Erythroblast (primary cell): ENCODE measurements around the gene TOB2.
A peak's percentile ranks its signal among the peaks of the same experiment; 100 is the strongest.
"Not testable (repeated sequence)": the region's sequence is repeated elsewhere in the genome, so short reads cannot be mapped to it uniquely, and the experiment has no call there.

Source experiments
- DNase-seq, 2 experiments: peaks; one replicate each; lab custom pipeline; 2025; lab: John Stamatoyannopoulos, UW
- GATA1 ChIP-seq: IDR thresholded peaks from 2 replicates; pipeline ENCODE4 v1.6.1; 2011; ENCODE audit warnings: low read depth, mild to moderate bottlenecking, control low read depth, low read length, moderate library complexity
- POLR2A ChIP-seq: IDR thresholded peaks from 2 replicates; pipeline ENCODE4 v1.6.1; 2011; ENCODE audit warnings: mild to moderate bottlenecking, low read length

The TOB2 gene

DNA sequence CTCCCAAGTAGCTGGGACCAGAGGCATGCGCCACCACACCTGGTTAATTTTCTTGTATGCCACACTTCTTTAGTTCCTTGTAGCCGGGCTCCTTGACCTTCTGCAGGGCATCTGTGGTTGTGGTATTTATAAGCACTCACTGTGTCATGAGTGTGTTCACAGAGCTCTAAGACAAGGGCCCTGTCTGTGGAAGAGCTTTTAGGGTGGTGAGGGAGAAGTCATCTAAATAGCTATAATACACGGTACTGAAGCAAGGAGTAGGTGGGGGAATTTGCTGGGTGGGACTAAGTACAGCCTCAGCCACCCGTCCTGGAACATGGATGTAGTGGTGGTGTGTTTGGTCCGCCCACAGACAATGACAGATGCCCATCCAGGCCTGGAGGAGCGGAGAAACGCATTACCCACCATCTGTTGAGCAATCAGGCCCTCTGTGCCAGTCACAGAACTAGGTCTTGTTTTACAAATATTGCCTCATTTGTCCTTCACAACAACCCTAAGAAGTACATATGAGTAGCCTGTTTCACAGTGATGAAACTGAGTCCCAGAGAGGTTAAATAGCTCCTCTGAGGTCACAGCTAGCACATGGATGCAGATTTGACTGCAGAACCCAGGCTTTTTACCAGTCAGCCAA, 32.4 kb upstream of the TOB2 start:
- TF ChIP-seq POLR2A = no peak
- no peak for TF ChIP-seq GATA1
- no peak for DNase-seq

DNA sequence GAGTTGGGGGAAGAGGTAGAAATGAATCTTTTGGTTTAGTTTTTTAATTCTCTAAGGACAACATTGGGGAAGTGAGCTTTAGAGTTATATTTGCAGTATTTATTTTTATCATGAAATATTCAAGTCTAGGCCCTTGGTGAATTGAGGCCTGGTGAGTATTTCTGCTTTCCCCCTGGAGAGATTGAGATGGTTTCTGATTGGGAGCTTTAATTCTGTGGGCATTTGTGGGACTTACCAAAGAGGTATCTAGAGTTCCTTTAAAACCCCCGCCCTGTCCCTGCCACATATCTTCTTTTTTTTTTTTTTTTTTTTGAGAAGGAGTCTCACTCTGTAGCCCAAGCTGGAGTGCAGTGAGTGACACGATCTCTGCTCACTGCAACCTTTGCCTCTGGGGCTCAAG, 31.9 kb upstream of the TOB2 start:
- no peak for DNase-seq

DNA sequence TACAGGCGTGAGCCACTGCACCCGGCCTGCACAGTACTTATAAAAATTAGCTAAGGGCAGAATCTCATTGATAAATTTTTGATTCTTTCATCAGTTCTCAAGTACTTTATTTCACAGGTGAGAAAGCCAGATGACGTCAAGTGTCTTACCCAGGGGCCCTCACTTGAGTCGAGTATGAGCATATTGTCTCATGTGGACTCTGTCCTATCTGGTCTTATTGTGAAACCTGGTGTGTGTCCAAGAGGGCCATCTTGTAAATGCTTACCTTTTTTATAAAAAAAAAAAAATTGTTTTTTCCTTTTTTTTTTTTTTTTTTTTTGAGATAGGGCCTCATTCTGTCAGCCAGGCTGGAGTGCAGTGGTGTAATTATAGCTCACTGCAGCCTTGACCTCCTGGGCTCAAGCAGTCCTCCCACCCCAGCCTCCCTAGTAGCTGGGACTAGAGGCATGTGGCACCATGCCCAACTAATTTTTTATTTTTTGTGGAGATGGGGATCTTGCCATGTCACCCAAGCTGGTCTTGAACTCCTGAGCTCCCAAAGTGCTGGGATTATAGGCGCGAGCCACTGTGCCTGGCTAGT, 28.4 kb upstream of the TOB2 start:
- no peak for DNase-seq
- TF ChIP-seq GATA1 = no peak
- TF ChIP-seq POLR2A = no peak

More for the DNA sequence above, 31.9 kb upstream of the TOB2 start:
- TF ChIP-seq GATA1 (no peak), POLR2A (no peak)

DNA sequence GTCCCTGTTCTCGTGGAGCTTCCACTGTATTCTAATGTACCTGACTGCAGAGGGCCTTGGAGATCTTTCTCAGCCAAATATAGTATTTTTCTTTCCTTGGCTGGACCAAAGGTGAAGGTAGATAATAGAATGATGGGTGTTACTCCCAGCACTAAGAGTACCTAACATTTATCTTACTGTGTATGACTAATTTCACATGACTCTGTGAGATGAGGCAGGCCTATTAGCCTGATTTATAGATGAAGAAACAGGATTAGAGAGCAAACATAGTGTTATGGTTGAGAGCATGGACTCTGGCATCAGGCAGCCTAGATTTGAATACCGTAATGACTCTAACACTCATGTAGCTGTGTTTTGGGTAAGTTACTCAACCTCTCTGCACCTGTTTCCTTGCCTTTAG, 25.0 kb upstream of the TOB2 start:
- no peak for TF ChIP-seq GATA1
- no peak for TF ChIP-seq POLR2A
- no peak for DNase-seq

DNA sequence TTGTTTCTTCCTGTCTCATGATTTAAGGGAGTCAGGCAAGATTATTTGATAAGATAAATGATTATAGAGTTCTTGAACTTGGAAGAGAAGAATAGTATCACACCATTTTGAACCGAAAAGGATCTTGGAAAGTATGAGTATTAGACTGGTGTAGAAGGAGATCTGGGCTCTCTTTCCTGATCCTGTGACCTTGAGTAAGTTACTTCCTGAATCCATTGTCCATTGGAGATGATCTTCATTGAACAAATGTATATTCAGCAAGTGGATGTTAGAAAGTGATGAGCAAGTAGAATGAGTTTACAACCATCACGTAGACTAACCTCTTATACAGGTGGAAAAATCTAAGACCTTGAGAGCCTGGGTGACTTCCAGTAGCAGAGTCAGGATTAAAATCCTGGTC, 24.3 kb upstream of the TOB2 start:
- TF ChIP-seq GATA1 (no peak), POLR2A (no peak)
- DNase-seq = no peak

DNA sequence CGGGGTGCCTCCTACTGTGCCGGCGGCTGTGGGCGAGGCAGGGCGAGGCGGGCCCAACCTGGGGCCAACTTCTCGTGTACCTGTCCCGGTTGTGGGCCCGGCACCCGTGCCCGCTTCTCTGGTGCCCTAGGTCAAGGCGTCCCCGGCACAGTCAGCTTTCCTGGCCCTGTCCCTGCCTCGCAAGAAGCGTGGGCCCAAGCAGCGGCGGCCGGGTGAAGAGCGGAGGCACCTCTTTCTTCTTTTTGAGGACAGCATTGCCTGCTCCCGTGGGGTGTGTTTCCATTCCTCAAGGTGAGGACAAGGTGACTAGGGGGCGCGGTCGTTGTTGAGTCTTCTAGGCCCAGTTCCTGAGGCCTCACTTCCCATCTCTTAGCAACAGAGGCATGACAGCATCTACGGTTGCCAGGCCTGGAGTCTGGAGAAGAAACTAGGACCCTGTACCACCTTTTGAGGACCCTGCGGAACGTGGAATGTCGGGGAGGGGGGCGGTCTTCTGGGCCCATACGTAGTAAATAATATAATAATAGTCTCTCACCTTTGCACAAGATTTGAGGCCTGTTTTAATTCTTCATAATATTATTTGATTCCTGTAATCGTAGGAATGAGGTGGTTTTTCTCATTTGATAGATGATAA, 22.7 kb upstream of the TOB2 start:
- TF ChIP-seq GATA1 = no peak
- TF ChIP-seq POLR2A = no peak
- peak in 1 of 2 experiments; percentile 82 for DNase-seq

DNA sequence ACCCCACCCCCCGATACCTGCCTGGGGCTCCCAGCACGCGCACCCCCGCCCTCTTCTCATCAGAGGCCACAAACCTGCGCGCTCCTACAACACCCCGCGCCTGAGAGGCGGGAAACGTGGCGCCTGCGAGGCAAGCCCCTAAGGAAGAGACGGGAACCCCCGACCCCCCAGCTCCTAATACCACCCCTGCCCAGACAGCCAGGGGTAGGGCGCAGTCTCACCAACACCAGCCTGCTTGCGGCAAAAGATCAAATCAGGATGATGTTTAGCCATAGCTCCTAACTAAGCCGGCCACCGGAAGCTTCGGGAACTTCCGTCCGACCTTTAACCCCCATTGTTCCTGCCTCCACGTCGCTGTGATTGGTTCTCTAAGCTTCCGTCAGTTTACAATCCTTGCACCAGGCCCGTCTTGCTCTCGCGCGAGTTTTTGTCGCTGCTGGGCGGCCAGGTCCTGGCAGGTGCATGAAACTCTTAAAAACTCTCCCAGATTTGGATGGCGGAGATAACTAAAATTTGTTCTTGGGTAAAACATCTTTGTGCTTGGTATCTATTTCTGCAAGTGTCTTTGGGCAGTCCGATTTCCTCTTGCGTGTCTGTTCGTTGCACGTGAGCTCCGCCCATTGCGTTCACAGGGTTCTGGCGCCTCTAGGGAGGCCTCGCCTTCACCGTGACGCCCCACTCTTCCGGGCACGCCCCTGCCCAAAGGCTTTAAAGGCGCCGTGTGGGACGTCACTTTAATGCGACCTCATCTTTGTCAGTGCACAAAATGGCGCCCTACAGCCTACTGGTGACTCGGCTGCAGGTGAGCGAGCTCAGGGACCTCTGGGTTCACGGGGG, 22.0 kb upstream of the TOB2 start, which contains the start of the genes ACO2 and PHF5A:
Gene ACO2, plus strand, starts transcription at position 737 of the 837 bp plus-strand sequence. Its CDS starts 30 bp downstream, at position 767.
Gene PHF5A, minus strand, starts transcription at position 312 of the 837 bp plus-strand sequence. Its CDS starts 39 bp downstream, at position 273.
- TF ChIP-seq GATA1 (no peak), POLR2A (peak; percentile 88)
- DNase-seq = peak; percentile 99 to 100

DNA sequence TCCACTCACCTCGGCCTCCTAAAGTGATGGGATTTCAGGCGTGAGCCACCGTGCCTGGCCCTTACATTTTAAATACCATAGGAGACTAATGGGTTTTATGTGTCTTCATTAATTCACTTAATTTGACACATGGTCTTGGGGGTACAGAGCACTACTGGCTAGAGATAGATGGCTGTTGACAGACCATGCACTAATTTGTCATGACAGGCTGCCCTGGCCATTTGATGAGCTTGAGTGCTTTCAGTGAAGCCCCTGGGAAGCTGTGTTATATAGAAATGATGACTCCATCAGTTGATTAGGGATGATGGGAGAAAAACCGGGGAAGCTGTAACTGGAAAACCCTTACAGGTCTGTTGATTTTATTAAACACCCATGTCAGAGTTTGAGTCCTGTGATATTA, 15.3 kb upstream of the TOB2 start:
- TF ChIP-seq GATA1 (no peak), POLR2A (no peak)
- no peak for DNase-seq

DNA sequence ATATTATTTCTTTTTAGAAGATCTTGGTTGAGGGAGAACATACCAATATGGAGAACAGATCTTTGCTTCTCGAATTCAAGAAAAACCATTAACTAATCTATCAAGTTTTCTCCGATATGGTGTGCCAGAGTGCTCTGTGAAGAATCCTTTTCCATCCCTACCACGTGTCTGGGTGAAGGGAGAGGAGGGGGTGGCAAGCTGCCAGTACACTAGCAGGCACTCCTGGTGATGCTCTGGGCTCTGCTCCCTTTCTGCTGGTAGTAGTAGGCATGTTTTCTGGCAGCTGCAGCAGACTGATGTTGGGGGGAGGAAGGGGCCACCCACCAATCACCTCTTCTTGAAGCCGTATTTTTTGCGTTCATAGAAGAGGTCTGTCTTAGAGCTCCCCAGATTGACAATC, 13.5 kb upstream of the TOB2 start:
- DNase-seq = not testable (repeated sequence)

DNA sequence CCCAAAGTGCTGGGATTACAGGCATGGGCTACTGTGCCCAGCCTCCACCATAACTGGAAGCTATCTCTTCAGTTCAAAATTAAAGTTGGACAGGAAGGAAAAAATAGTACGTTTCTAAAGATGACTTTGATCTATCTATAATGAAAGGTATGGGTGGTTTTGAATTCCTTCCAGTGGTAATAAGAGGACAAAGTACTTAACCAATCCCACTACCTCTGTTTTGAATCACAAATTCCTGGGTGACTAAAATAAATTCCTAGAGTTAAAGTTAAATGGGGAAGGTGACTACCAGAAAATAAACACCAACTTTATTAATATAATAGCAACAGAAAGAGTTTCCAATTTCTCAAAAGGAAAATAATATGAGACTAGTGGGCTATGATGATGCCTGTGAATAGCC, 12.8 kb upstream of the TOB2 start:
- DNase-seq = no peak
- no peak for TF ChIP-seq POLR2A
- no peak for TF ChIP-seq GATA1

DNA sequence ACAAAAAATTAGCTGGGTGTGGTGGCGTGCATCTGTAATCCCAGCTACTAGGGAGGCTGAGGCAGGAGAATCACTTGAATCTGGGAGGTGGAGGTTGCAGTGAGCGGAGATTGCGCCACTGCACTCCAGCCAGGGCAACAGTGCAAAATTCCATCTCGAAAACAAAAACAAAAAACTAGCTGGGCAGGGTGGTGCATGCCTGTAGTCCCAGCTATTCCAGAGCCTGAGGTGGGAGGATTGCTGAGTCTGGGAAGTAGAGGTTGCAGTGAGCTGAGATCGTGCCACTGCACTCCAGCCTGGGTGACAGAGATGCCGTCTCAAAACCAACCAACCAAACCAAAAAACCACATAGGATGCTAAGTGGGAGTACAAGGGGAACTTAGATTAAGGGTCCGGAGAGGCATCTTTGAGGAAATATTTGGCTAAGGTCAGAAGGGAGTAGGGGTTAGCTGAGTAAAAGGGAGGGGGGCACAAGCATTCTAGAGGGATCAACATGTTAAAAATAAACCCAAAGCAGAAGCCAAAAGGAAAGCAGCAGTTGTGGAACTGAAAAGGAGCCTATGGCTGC, 11.6 kb upstream of the TOB2 start:
- DNase-seq = no peak
- TF ChIP-seq GATA1 (no peak), POLR2A (no peak)

DNA sequence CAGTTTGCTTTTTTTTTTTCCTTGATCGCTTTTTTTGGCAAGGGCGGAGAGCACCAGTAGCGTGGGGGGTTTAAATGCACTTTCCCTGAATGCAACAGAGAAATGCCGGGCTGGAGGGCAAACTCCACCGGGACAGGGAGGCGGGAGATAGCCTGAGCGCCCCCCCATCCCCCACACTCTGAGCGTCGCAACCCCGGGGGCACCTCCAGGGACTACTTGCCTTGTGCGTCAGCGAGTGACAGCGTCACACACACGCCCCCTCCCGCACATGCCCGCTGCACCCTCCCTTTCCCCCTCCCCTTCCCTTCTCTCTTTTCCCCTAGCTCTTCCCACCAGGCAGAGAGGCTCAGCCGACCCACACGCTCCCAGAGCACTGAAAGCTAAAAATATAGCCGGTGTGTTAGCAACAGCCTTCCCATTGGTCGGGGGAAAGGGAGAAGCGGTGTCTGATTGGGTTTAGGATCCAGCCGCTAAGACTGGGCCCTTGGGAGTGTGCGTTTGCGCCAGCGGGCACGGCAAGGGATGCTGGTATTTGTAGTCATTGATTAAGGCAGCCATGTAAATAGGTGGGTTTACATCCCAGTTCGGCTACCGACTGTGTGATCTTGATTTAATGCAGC, 1.7 kb upstream of the TOB2 start:
- TF ChIP-seq GATA1 = no peak
- TF ChIP-seq POLR2A = peak; percentile 78
- DNase-seq = peak; percentile 95 to 97
